Measurements from ENCODE around the gene C10orf90.

Gene C10orf90

DNA sequence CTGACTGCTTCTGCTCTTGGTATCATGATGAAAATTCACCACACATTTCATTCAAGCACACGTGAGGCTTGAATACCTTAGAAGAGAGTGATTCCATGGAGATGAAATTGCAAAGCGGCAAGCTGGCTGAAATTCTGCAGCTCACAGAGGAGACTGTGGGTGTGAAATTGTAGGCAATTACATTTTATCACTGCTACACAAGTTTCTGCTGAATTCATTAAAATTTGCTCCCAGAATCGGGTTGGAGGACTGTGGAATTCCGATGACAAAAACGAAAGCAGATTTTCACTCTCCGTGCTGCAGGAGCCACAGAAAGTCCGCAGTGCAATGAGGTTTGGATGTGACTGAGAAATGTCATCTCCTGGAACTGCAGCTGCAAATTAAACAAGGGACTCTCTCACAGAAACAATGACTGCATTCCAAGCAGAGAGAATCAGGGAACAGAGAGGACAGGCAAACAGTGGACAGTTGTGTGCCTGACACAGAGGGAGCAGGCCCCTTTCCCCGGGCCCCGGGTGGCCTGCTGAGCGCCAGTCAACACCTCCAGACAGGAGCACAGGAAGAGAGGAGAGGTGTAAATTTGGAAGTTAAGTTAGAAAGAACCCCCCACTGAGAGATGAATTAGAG lies 109.1 kb downstream of the C10orf90 start:
- POLR2A ChIA-PET = no interaction called here
- TF ChIP-seq ZBTB11 (tag by site-specific recombination; conservative IDR thresholded peaks at IDR 0.05; ENCODE audit: low read depth) (no peak), ZNF677 (tag by site-specific recombination; IDR thresholded peaks at IDR 0.05) (no peak), KLF1 (tag by site-specific recombination; IDR thresholded peaks at IDR 0.05) (no peak), ZNF19 (tag by site-specific recombination; IDR thresholded peaks at IDR 0.05; ENCODE audit: low read depth) (no peak), ZFP3 (tag by site-specific recombination; IDR thresholded peaks at IDR 0.05; ENCODE audit: low read depth) (no peak), ZNF121 (tag by site-specific recombination; IDR thresholded peaks at IDR 0.05) (no peak), ZNF530 (tag by site-specific recombination; IDR thresholded peaks at IDR 0.05; ENCODE audit: low read depth) (no peak), ZNF558 (tag by site-specific recombination; IDR thresholded peaks at IDR 0.05) (no peak)
- Histone ChIP-seq H3K27ac (ENCODE audit: extremely low read depth, low read depth, low read length) (no peak overlapping the region), H3K36me3 (ENCODE audit: control insufficient read depth in 2 of 2, insufficient read depth in 1 of 2, low read length in 2 of 2) (no peaks in the 10 kb centered on the region), H3K4me1 (ENCODE audit: control insufficient read depth, insufficient read depth, low read length) (no peaks in the 10 kb centered on the region), H3K4me3 (ENCODE audit: low read depth, low read length) (no peak overlapping the region), H3K9me3 (ENCODE audit: control insufficient read depth, insufficient read depth, low read depth, low read length) (no peaks in the 10 kb centered on the region)
- CTCF ChIA-PET = interaction anchor here (0.7 kb wide), 1 partner anchor 160 kb away, joined by 3 read pairs; no protein-coding TSS in a partner anchor

DNA sequence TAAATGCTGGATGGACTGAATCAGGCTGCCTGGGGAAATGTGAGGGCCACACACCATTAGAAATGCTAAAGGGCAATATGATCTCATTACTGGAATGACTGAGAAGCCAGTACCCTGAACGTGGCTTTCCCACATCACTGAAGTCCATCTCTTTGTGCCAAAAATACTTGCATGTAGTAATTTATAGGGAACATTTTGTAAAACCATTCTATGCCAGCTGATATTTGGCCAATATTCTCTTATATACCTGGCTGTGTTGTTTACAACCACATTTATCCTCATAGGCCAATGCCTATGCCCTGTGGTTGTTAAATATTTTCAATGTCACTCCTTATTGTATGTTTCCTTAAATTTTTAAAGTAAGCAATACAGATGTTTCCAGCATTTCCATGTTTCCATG lies 111.6 kb downstream of the C10orf90 start:
- Histone ChIP-seq H3K9me3 (ENCODE audit: control insufficient read depth, insufficient read depth, low read depth, low read length) (no peaks in the 10 kb centered on the region), H3K4me3 (ENCODE audit: low read depth, low read length) (no peak overlapping the region), H3K27ac (ENCODE audit: extremely low read depth, low read depth, low read length) (no peak overlapping the region), H3K4me1 (ENCODE audit: control insufficient read depth, insufficient read depth, low read length) (no peaks in the 10 kb centered on the region), H3K36me3 (ENCODE audit: control insufficient read depth in 2 of 2, insufficient read depth in 1 of 2, low read length in 2 of 2) (no peaks in the 10 kb centered on the region)
- POLR2A ChIA-PET = no interaction called here
- no peak for TF ChIP-seq HOXA7 (CRISPR knock-in tag; IDR thresholded peaks at IDR 0.05; ENCODE audit: borderline replicate concordance)
- CTCF ChIA-PET = no interaction called here

- H3K4me3 ChIP-seq (ENCODE audit: low read depth, low read length) = no peak overlapping the region
- H3K4me1 ChIP-seq (ENCODE audit: control insufficient read depth, insufficient read depth, low read length) = no peaks in the 10 kb centered on the region
- ChIA-PET POLR2A (no interaction called here), CTCF (no interaction called here)
- TF ChIP-seq, protein P1, sequence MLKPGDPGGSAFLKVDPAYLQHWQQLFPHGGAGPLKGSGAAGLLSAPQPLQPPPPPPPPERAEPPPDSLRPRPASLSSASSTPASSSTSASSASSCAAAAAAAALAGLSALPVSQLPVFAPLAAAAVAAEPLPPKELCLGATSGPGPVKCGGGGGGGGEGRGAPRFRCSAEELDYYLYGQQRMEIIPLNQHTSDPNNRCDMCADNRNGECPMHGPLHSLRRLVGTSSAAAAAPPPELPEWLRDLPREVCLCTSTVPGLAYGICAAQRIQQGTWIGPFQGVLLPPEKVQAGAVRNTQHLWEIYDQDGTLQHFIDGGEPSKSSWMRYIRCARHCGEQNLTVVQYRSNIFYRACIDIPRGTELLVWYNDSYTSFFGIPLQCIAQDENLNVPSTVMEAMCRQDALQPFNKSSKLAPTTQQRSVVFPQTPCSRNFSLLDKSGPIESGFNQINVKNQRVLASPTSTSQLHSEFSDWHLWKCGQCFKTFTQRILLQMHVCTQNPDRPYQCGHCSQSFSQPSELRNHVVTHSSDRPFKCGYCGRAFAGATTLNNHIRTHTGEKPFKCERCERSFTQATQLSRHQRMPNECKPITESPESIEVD (tag by site-specific recombination; IDR thresholded peaks at IDR 0.05) = no peak
- TF ChIP-seq ZBTB11 (tag by site-specific recombination; conservative IDR thresholded peaks at IDR 0.05; ENCODE audit: low read depth) = no peak
- no peak for TF ChIP-seq HOXA7 (CRISPR knock-in tag; IDR thresholded peaks at IDR 0.05; ENCODE audit: borderline replicate concordance)
- no peak for TF ChIP-seq ZNF133 (tag by site-specific recombination; IDR thresholded peaks at IDR 0.05)
- no peak for TF ChIP-seq ZNF776 (tag by site-specific recombination; IDR thresholded peaks at IDR 0.05; ENCODE audit: borderline replicate concordance)
- TF ChIP-seq YY1 (tag by site-specific recombination; IDR thresholded peaks at IDR 0.05) = no peak
- TF ChIP-seq KLF16 (tag by site-specific recombination; IDR thresholded peaks at IDR 0.05) = no peak
- TF ChIP-seq ZNF558 (tag by site-specific recombination; IDR thresholded peaks at IDR 0.05) = no peak
- no peak for TF ChIP-seq SP7 (tag by site-specific recombination; IDR thresholded peaks at IDR 0.05)
- no peak for TF ChIP-seq ZNF473 (tag by site-specific recombination; IDR thresholded peaks at IDR 0.05)
- TF ChIP-seq KLF9 (tag by site-specific recombination; IDR thresholded peaks at IDR 0.05; ENCODE audit: low read depth) = no peak
- TF ChIP-seq ZNF692 (tag by site-specific recombination; IDR thresholded peaks at IDR 0.05) = no peak
- TF ChIP-seq EGR2 (tag by site-specific recombination; IDR thresholded peaks at IDR 0.05; ENCODE audit: low read depth) = no peak
- TF ChIP-seq GLIS1 (tag by site-specific recombination; IDR thresholded peaks at IDR 0.05) = no peak
- H3K36me3 ChIP-seq (ENCODE audit: control insufficient read depth in 2 of 2, insufficient read depth in 1 of 2, low read length in 2 of 2) = no peaks in the 10 kb centered on the region
- H3K27ac ChIP-seq (ENCODE audit: extremely low read depth, low read depth, low read length) = no peak overlapping the region
- H3K9me3 ChIP-seq (ENCODE audit: control insufficient read depth, insufficient read depth, low read depth, low read length) = no peaks in the 10 kb centered on the region
Measured at GRCh38 chr10:126551202-126551601, 119.3 kb downstream of the C10orf90 start.

Measured in HEK293 (cell line).